Liver (tissue), 9 donors: ENCODE measurements around the gene PDLIM5. TPM values are rescaled to one million over a fixed set of nuclear protein-coding genes. Genes with fewer than 3 reads are reported as not detected.

Experiments used
- DNase-seq: peaks from one replicate; pipeline ENCODE4 v3.0.0-alpha.2; 2017; ENCODE audit warnings: low spot score
- H3K27ac ChIP-seq, 2 donors: one replicate each; pipeline ENCODE4 v1.7.0; 2013; ENCODE audit warnings: inconsistent platforms in 2 of 2, low read length in 2 of 2, control low read depth in 1 of 2, low read depth in 1 of 2, mild to moderate bottlenecking in 1 of 2
- H3K27me3 ChIP-seq, 4 donors: one replicate each; pipeline versions ENCODE4 v1.6.1 to v1.7.0; 2013; ENCODE audit warnings: low read length in 3 of 4, inconsistent platforms in 1 of 4, mild to moderate bottlenecking in 1 of 4, moderate library complexity in 1 of 4; ENCODE audit not compliant: control insufficient read depth in 4 of 4, insufficient read depth in 4 of 4
- H3K36me3 ChIP-seq, 4 donors: one replicate each; pipeline versions ENCODE4 v1.6.1 to v1.7.0; 2013; ENCODE audit warnings: low read length in 3 of 4, mild to moderate bottlenecking in 3 of 4, low read depth in 1 of 4, moderate library complexity in 1 of 4; ENCODE audit not compliant: control insufficient read depth in 4 of 4, insufficient read depth in 3 of 4
- H3K4me1 ChIP-seq, 4 donors: one replicate each; pipeline versions ENCODE4 v1.6.1 to v1.7.0; 2013; ENCODE audit warnings: low read length in 3 of 4, mild to moderate bottlenecking in 3 of 4, moderate library complexity in 1 of 4; ENCODE audit not compliant: control insufficient read depth in 4 of 4, insufficient read depth in 4 of 4
- H3K4me3 ChIP-seq, 3 donors: one replicate each; pipeline versions ENCODE4 v1.6.1 to v1.7.0; 2013; ENCODE audit warnings: low read length in 3 of 3, control low read depth in 1 of 3, low read depth in 1 of 3, mild to moderate bottlenecking in 1 of 3
- H3K9ac ChIP-seq, 2 donors: one replicate each; pipeline ENCODE4 v1.7.0; 2013; ENCODE audit warnings: low read length in 2 of 2, mild to moderate bottlenecking in 2 of 2, moderate library complexity in 2 of 2, control low read depth in 1 of 2, low read depth in 1 of 2
- H3K9me3 ChIP-seq, 4 donors: one replicate each; pipeline versions ENCODE4 v1.6.1 to v1.7.0; 2013; ENCODE audit warnings: low read length in 3 of 4; ENCODE audit not compliant: control insufficient read depth in 4 of 4
- CTCF ChIP-seq: fragments of 150-350 bp; IDR thresholded peaks from 2 replicates; pipeline ENCODE4 v1.5.1; 2017; ENCODE audit warnings: improper control_type of control experiment, low read depth, low read length; ENCODE audit not compliant: missing input control
- EGR1 ChIP-seq, 2 donors: IDR thresholded peaks; 2 replicates each; pipeline ENCODE4 v1.6.1; 2016 to 2018; ENCODE audit warnings: antibody characterized with exemption in 2 of 2, low read depth in 2 of 2
- FOXA1 ChIP-seq: IDR thresholded peaks from 2 replicates; pipeline ENCODE4 v1.6.1; 2016; ENCODE audit warnings: antibody characterized with exemption
- FOXA2 ChIP-seq: IDR thresholded peaks from 2 replicates; pipeline ENCODE4 v1.6.1; 2016; ENCODE audit warnings: antibody characterized with exemption
- GABPA ChIP-seq, 2 donors: IDR thresholded peaks in 1 of 2; conservative IDR thresholded peaks in 1 of 2; 2 replicates each; pipeline ENCODE4 v1.6.1; 2016; ENCODE audit warnings: antibody characterized with exemption in 2 of 2, mild to moderate bottlenecking in 1 of 2, moderate library complexity in 1 of 2
- HNF4A ChIP-seq, 2 donors: conservative IDR thresholded peaks; 2 replicates each; pipeline ENCODE4 v1.6.1; 2016; ENCODE audit warnings: antibody characterized with exemption in 2 of 2, mild to moderate bottlenecking in 2 of 2
- HNF4G ChIP-seq: IDR thresholded peaks from 2 replicates; pipeline ENCODE4 v1.6.1; 2016; ENCODE audit warnings: antibody characterized with exemption
- JUND ChIP-seq, 2 donors: IDR thresholded peaks; 2 replicates each; pipeline ENCODE4 v1.6.1; 2016; ENCODE audit warnings: antibody characterized with exemption in 2 of 2
- MAX ChIP-seq: IDR thresholded peaks from 2 replicates; pipeline ENCODE4 v1.6.1; 2016; ENCODE audit warnings: antibody characterized with exemption
- NR2F2 ChIP-seq: IDR thresholded peaks from 2 replicates; pipeline ENCODE4 v1.6.1; 2016; ENCODE audit warnings: antibody characterized with exemption
- RAD21 ChIP-seq, 2 donors: IDR thresholded peaks; 2 replicates each; pipeline ENCODE4 v1.6.1; 2016; ENCODE audit warnings: antibody characterized with exemption in 2 of 2, mild to moderate bottlenecking in 2 of 2
- REST ChIP-seq: IDR thresholded peaks from 2 replicates; pipeline ENCODE4 v1.6.1; 2016; ENCODE audit warnings: antibody characterized with exemption, mild to moderate bottlenecking
- RXRA ChIP-seq, 2 donors: IDR thresholded peaks; 2 replicates each; pipeline ENCODE4 v1.6.1; 2017 to 2018; ENCODE audit warnings: antibody characterized with exemption in 2 of 2, mild to moderate bottlenecking in 1 of 2
- SP1 ChIP-seq: IDR thresholded peaks from 2 replicates; pipeline ENCODE4 v1.6.1; 2018; ENCODE audit warnings: antibody characterized with exemption, mild to moderate bottlenecking
- TAF1 ChIP-seq: conservative IDR thresholded peaks from 2 replicates; pipeline ENCODE4 v1.6.1; 2016; ENCODE audit warnings: antibody characterized with exemption, mild to moderate bottlenecking
- YY1 ChIP-seq: IDR thresholded peaks from 2 replicates; pipeline ENCODE4 v1.6.1; 2016; ENCODE audit warnings: antibody characterized with exemption, mild to moderate bottlenecking
- ZBTB33 ChIP-seq: IDR thresholded peaks from 2 replicates; pipeline ENCODE4 v1.6.1; 2016; ENCODE audit warnings: antibody characterized with exemption
- WGBS: extraction: QIAGEN DNeasy Blood & Tissue Kit; methylation state at CpG from one replicate; pipeline ENCODE4 v1.1.7; 2013; 5-methylcytosine and 5-hydroxymethylcytosine counted together
- polyA plus RNA-seq, 2 donors: library from polyadenylated mRNA; stranded (reverse) in 1 of 2; unstranded in 1 of 2; fragments of 200-250 nt in 1 of 2; fragments of >200 nt in 1 of 2; fragmentation: Nextera tagmentation in 1 of 2; extraction: Ambion mirVana in 1 of 2; gene quantifications; one replicate each; pipeline versions ENCODE4 v1.2.1 to v1.2.3, GENCODE V29; 2013 to 2015
- total RNA-seq, 2 donors: library from RNA; depleted of rRNA; stranded (reverse); fragments of >200 nt; gene quantifications; one replicate each; pipeline ENCODE4 v1.2.3, GENCODE V29; 2014
- donor health status: healthy.
- donor health status: healthy.
- donor health status: healthy.
- donor health status: healthy.
- donor health status: healthy.

Gene PDLIM5
- total and polyA plus RNA-seq, 4 donors: 19.1 to 114 (median 67.8) TPM

- TF ChIP-seq REST: no peak
These were observed 106.7 kb downstream of the PDLIM5 start (continued) for GRCh38 chr4:94558392-94558904.

- Histone ChIP-seq H3K4me1 (peaks cover 7 to 39% (median 27%) of the 10 kb centered on the region in 4 donors), H3K9me3 (no peaks in the 10 kb centered on the region), H3K27ac (no peak overlapping the region), H3K4me3 (no peak overlapping the region), H3K9ac (no peak overlapping the region), H3K36me3 (no peaks in the 10 kb centered on the region), H3K27me3 (no peaks in the 10 kb centered on the region)
- 83% methylated on average over 3 of the region's 3 CpGs for WGBS
- TF ChIP-seq RAD21 (IDR thresholded peaks at IDR 0.05) (no peak), ZBTB33 (no peak), HNF4G (no peak), NR2F2 (no peak), CTCF (no peak), GABPA (IDR thresholded peaks at IDR 0.05 in 1 of 2, conservative IDR thresholded peaks at IDR 0.05 in 1 of 2) (no peak), MAX (no peak), RXRA (IDR thresholded peaks at IDR 0.05) (no peak), TAF1 (no peak), REST (no peak), HNF4A (conservative IDR thresholded peaks at IDR 0.05) (no peak), JUND (IDR thresholded peaks at IDR 0.05) (no peak), FOXA2 (no peak), SP1 (no peak), YY1 (no peak), FOXA1 (no peak), EGR1 (IDR thresholded peaks at IDR 0.05; ENCODE audit: low read depth in 2 of 2) (no peak)
- no peak for DNase-seq
These were observed 107.6 kb downstream of the PDLIM5 start for GRCh38 chr4:94559351-94559806.
